Trophoblast cell (in vitro differentiated cells and primary cell): Measurements from ENCODE around the gene PNPO.

Experiments
- DNase-seq, 2 donors: peaks; one replicate each; pipeline ENCODE4 v3.0.0-alpha.2; 2016
- H2AFZ ChIP-seq: 2 replicates; pipeline ENCODE4 v1.6.1; 2013; ENCODE audit warnings: low read length, moderate library complexity, mild to moderate bottlenecking; ENCODE audit not compliant: insufficient read depth, poor library complexity
- H2AK5ac ChIP-seq: 2 replicates; pipeline ENCODE4 v1.6.1; 2013; ENCODE audit warnings: mild to moderate bottlenecking, low read length
- H2BK120ac ChIP-seq: 2 replicates; pipeline ENCODE4 v1.6.1; 2013; ENCODE audit warnings: low read length, mild to moderate bottlenecking, moderate library complexity; ENCODE audit not compliant: insufficient read depth, poor library complexity
- H2BK12ac ChIP-seq: 2 replicates; pipeline ENCODE4 v1.6.1; 2013; ENCODE audit warnings: mild to moderate bottlenecking, low read length, moderate library complexity
- H2BK5ac ChIP-seq: 2 replicates; pipeline ENCODE4 v1.6.1; 2013; ENCODE audit warnings: low read length, low read depth, moderate library complexity, mild to moderate bottlenecking; ENCODE audit not compliant: poor library complexity
- H3K14ac ChIP-seq: 2 replicates; pipeline ENCODE4 v1.6.1; 2013; ENCODE audit warnings: mild to moderate bottlenecking, low read length
- H3K18ac ChIP-seq: 2 replicates; pipeline ENCODE4 v1.6.1; 2013; ENCODE audit warnings: mild to moderate bottlenecking, low read length
- H3K23ac ChIP-seq: 2 replicates; pipeline ENCODE4 v1.6.1; 2013; ENCODE audit warnings: low read length
- H3K27ac ChIP-seq: 2 replicates; pipeline ENCODE4 v1.5.1; 2013; ENCODE audit warnings: low read depth, mild to moderate bottlenecking, inconsistent platforms, low read length, moderate library complexity
- H3K27me3 ChIP-seq: 2 replicates; pipeline ENCODE4 v1.6.1; 2013; ENCODE audit warnings: inconsistent platforms, mild to moderate bottlenecking, low read length, moderate library complexity; ENCODE audit not compliant: insufficient read depth
- H3K36me3 ChIP-seq, 2 experiments: 1 replicate in 1 of 2; 2 replicates in 1 of 2; pipeline ENCODE4 v1.6.1; 2013; ENCODE audit warnings: low read length in 2 of 2, mild to moderate bottlenecking in 2 of 2, moderate library complexity in 1 of 2; ENCODE audit not compliant: insufficient read depth in 2 of 2, control insufficient read depth in 1 of 2
- H3K4ac ChIP-seq: 2 replicates; pipeline ENCODE4 v1.6.1; 2013; ENCODE audit warnings: low read depth, mild to moderate bottlenecking, low read length, moderate library complexity
- H3K4me1 ChIP-seq, 2 experiments: 1 replicate in 1 of 2; 2 replicates in 1 of 2; pipeline ENCODE4 v1.6.1; 2013; ENCODE audit warnings: low read length in 2 of 2, mild to moderate bottlenecking in 2 of 2, moderate library complexity in 1 of 2; ENCODE audit not compliant: insufficient read depth in 2 of 2, control insufficient read depth in 1 of 2
- H3K4me2 ChIP-seq: 2 replicates; pipeline ENCODE4 v1.6.1; 2013; ENCODE audit warnings: inconsistent platforms, mild to moderate bottlenecking, low read length, moderate library complexity
- H3K4me3 ChIP-seq: 2 replicates; pipeline ENCODE4 v1.5.1; 2013; ENCODE audit warnings: mild to moderate bottlenecking, low read depth, low read length, inconsistent platforms
- H3K79me1 ChIP-seq: one replicate; pipeline ENCODE4 v1.6.1; 2013; ENCODE audit warnings: low read length
- H3K79me2 ChIP-seq: 2 replicates; pipeline ENCODE4 v1.6.1; 2013; ENCODE audit warnings: low read length, mild to moderate bottlenecking; ENCODE audit not compliant: control insufficient read depth, insufficient read depth, poor library complexity
- H3K9ac ChIP-seq: 2 replicates; pipeline ENCODE4 v1.6.1; 2013; ENCODE audit warnings: mild to moderate bottlenecking, low read length
- H3K9me3 ChIP-seq: 2 replicates; pipeline ENCODE4 v1.6.1; 2013; ENCODE audit warnings: low read depth, mild to moderate bottlenecking, control low read depth, inconsistent platforms, low read length; ENCODE audit not compliant: insufficient read depth
- H4K12ac ChIP-seq: 2 replicates; pipeline ENCODE4 v1.6.1; 2013; ENCODE audit warnings: low read depth, mild to moderate bottlenecking, low read length, moderate library complexity
- H4K8ac ChIP-seq: 2 replicates; pipeline ENCODE4 v1.6.1; 2013; ENCODE audit warnings: low read depth, mild to moderate bottlenecking, low read length, moderate library complexity
- H4K91ac ChIP-seq: one replicate; pipeline ENCODE4 v1.6.1; 2013; ENCODE audit warnings: low read depth, mild to moderate bottlenecking, low read length, moderate library complexity
- WGBS: extraction: QIAGEN DNeasy Blood & Tissue Kit; methylation state at CpG from one replicate; pipeline ENCODE4 v1.1.7; 2013; ENCODE audit warnings: missing lambda C conversion rate; ENCODE audit not compliant: insufficient read length, insufficient coverage; ENCODE audit errors: extremely low coverage; 5-methylcytosine and 5-hydroxymethylcytosine counted together

PNPO gene

DNA sequence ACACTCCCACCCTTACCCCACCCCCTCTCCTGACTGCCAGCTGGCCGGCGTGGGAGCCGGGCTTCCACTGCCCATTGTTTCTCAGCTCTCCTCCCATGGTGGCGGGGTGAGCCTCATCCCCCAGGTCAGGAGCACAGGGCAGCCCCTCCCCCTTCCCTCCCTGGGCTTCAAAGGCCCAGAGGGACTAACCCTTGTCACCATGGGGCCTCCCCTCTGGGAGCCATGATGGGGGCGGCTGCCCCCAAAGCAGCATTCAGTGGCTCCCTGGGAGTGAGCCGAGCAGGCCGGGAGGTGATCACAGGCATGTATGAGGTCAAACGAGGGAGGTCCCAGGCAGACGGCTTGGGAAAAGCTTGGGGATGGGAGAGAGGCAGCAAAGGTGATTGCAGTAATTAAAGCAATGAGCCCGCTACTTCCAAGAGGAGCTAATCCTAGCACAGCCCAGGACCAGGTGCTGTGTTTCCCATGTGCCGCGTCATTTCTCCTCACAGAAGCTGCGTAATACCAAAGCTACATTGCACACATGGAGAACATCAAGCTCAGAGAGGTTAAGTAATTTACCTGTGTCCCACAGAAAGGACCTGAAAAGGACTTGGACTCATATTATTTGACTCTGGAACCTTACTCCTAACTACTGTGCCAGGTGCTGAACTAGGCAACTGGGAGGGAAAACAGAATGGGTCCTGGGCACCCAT lies 54.0 kb downstream of the PNPO start:
- H3K14ac ChIP-seq, result no peak overlapping the region
- H3K9ac ChIP-seq, result no peak overlapping the region
- no peak overlapping the region for H4K8ac ChIP-seq
- no peak overlapping the region for H2AFZ ChIP-seq
- no peak overlapping the region for H2BK120ac ChIP-seq
- no peak overlapping the region for H3K4ac ChIP-seq
- H2BK12ac ChIP-seq, result no peak overlapping the region
- no peak overlapping the region for H2AK5ac ChIP-seq
- no peak overlapping the region for H4K12ac ChIP-seq
- no peak overlapping the region for H4K91ac ChIP-seq
- no peak overlapping the region for H2BK5ac ChIP-seq
- H3K4me2 ChIP-seq, result no peak overlapping the region
- peaks cover 8 to 21% of the 10 kb centered on the region in 2 experiments for H3K4me1 ChIP-seq
- H3K36me3 ChIP-seq, result no peaks in the 10 kb centered on the region
- no peaks in the 10 kb centered on the region for H3K79me1 ChIP-seq
- no peak overlapping the region for H3K27ac ChIP-seq
- H3K4me3 ChIP-seq, result no peak overlapping the region
- no peaks in the 10 kb centered on the region for H3K27me3 ChIP-seq
- no peak overlapping the region for H3K23ac ChIP-seq
- H3K18ac ChIP-seq, result no peak overlapping the region
- whole genome bisulfite sequencing, result no CpG with 5 or more reads among the region's 13 CpGs
- H3K79me2 ChIP-seq, result no peaks in the 10 kb centered on the region
- peaks cover 8% of the 10 kb centered on the region for H3K9me3 ChIP-seq
- DNase-seq, result no peak

DNA sequence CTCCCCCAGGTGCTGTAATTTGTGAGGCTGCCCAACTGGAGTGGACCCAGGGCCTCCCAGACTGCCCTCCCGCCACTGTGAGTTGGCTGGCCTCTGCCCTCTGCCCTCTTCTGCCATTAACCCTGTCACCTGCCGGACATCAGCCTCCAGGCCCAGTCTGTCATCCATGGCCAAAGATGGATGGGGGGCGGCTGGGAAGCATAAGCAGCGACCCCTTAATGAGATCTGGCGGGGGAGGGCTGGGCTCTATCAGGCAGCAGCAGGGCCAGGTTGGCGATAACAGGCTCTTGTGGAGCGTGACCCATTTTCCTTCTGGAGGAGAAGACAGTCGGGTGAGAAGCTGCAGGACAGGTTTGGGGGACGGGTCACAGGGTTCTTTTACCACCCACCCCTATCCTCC lies 54.8 kb downstream of the PNPO start:
- H3K27me3 ChIP-seq, result no peaks in the 10 kb centered on the region
- no peak overlapping the region for H4K8ac ChIP-seq
- no peak overlapping the region for H4K91ac ChIP-seq
- no peaks in the 10 kb centered on the region for H3K79me1 ChIP-seq
- no peak overlapping the region for H3K23ac ChIP-seq
- no peak overlapping the region for H3K4ac ChIP-seq
- no peak overlapping the region for H3K4me2 ChIP-seq
- no peak overlapping the region for H3K18ac ChIP-seq
- H2AK5ac ChIP-seq, result no peak overlapping the region
- H3K9me3 ChIP-seq, result peaks cover 4% of the 10 kb centered on the region
- no peak for DNase-seq
- peaks cover 6 to 16% of the 10 kb centered on the region in 2 experiments for H3K4me1 ChIP-seq
- no peak overlapping the region for H2AFZ ChIP-seq
- no peak overlapping the region for H2BK12ac ChIP-seq
- no peak overlapping the region for H2BK5ac ChIP-seq
- no peak overlapping the region for H2BK120ac ChIP-seq
- WGBS, result no CpG with 5 or more reads among the region's 9 CpGs
- no peak overlapping the region for H3K27ac ChIP-seq
- H4K12ac ChIP-seq, result no peak overlapping the region
- H3K36me3 ChIP-seq, result no peaks in the 10 kb centered on the region
- H3K14ac ChIP-seq, result no peak overlapping the region
- H3K4me3 ChIP-seq, result no peak overlapping the region
- H3K9ac ChIP-seq, result no peak overlapping the region
- no peaks in the 10 kb centered on the region for H3K79me2 ChIP-seq

- no peak overlapping the region for H2AFZ ChIP-seq
- H4K12ac ChIP-seq, result no peak overlapping the region
- H3K14ac ChIP-seq, result no peak overlapping the region
- no peak overlapping the region for H3K27ac ChIP-seq
- peaks cover 8% of the 10 kb centered on the region for H3K79me1 ChIP-seq
- H3K23ac ChIP-seq, result no peak overlapping the region
- H2BK5ac ChIP-seq, result no peak overlapping the region
- no peak overlapping the region for H4K8ac ChIP-seq
- no peaks in the 10 kb centered on the region for H3K36me3 ChIP-seq
- H3K18ac ChIP-seq, result no peak overlapping the region
- H3K4ac ChIP-seq, result no peak overlapping the region
- no CpG with 5 or more reads among the region's 7 CpGs for WGBS
- no peak overlapping the region for H2AK5ac ChIP-seq
- no peak overlapping the region for H4K91ac ChIP-seq
- peaks cover 6 to 18% of the 10 kb centered on the region in 2 experiments for H3K4me1 ChIP-seq
- H2BK120ac ChIP-seq, result no peak overlapping the region
- H3K9ac ChIP-seq, result no peak overlapping the region
- H2BK12ac ChIP-seq, result no peak overlapping the region
- no peaks in the 10 kb centered on the region for H3K27me3 ChIP-seq
- H3K79me2 ChIP-seq, result no peaks in the 10 kb centered on the region
- DNase-seq, result no peak
- no peak overlapping the region for H3K4me3 ChIP-seq
- peaks cover 4% of the 10 kb centered on the region for H3K9me3 ChIP-seq
- no peak overlapping the region for H3K4me2 ChIP-seq
Measured at GRCh38 chr17:47997586-47997985, 56.2 kb downstream of the PNPO start.

DNA sequence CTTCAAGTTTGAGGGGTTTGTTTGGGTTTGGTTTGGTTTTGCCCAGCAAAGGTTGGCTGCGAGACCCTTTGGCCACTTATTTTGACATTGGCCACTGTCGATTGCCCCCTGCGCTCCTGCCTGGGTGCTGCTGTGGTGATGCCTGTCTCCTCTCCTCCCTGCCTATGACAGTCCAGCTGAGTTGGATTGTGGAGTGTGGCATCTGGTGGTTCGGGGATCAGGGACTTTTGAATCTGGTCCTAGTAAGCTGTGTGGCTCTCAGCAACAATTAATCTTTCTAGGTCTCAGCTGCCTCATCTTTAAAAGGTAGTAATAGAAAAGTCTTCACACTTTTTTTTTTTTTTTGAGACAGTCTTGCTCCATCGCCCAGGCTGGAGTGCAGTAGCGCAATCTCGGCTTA lies 56.7 kb downstream of the PNPO start:
- no peak for DNase-seq
- Histone ChIP-seq H3K18ac (no peak overlapping the region), H3K4ac (no peak overlapping the region), H3K27ac (no peak overlapping the region), H3K79me1 (peaks cover 10% of the 10 kb centered on the region), H3K36me3 (no peaks in the 10 kb centered on the region), H4K91ac (no peak overlapping the region), H3K4me1 (peaks cover 7 to 20% of the 10 kb centered on the region in 2 experiments), H2BK120ac (no peak overlapping the region), H3K4me2 (no peak overlapping the region), H2AFZ (no peak overlapping the region), H4K12ac (no peak overlapping the region), H3K9ac (no peak overlapping the region), H2BK12ac (no peak overlapping the region), H2BK5ac (no peak overlapping the region), H3K9me3 (peaks cover 4% of the 10 kb centered on the region), H3K79me2 (no peaks in the 10 kb centered on the region), H3K4me3 (no peak overlapping the region), H3K14ac (no peak overlapping the region), H4K8ac (no peak overlapping the region), H2AK5ac (no peak overlapping the region), H3K23ac (no peak overlapping the region), H3K27me3 (no peaks in the 10 kb centered on the region)
- no CpG with 5 or more reads among the region's 7 CpGs for WGBS
